GM21447 (cell line): ENCODE measurements around the gene CAMK1D.
"Not testable (repeated sequence)": the region's sequence is repeated elsewhere in the genome, so short reads cannot be mapped to it uniquely, and the experiment has no call there.

ENCODE experiments used
- ATAC-seq: cut with Tn5 transposase; IDR thresholded peaks from one replicate; pipeline ENCODE4 v1.9.1; 2021; ENCODE audit not compliant: unreplicated experiment

The CAMK1D gene

DNA sequence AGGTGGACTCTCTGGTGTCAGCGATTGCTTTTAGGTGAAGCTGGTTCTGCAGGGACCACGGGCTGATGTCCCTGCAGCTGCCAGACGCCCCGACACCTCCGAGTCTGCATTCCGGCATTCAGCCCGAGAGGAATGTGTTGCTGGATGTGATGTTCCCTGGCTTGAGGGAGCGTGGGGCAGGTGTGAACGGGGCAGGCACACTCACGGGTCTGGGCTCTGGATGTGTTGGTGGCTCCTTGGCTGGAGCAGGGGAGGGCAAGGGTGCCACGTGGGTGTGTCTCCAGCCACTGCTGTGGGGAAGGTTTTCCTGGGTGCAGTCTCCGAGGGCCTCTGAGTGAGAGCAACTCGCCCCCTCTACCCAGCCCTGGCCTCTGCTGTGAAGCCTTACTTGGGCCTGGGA, 140.5 kb downstream of the CAMK1D start:
- ATAC-seq = no peak

DNA sequence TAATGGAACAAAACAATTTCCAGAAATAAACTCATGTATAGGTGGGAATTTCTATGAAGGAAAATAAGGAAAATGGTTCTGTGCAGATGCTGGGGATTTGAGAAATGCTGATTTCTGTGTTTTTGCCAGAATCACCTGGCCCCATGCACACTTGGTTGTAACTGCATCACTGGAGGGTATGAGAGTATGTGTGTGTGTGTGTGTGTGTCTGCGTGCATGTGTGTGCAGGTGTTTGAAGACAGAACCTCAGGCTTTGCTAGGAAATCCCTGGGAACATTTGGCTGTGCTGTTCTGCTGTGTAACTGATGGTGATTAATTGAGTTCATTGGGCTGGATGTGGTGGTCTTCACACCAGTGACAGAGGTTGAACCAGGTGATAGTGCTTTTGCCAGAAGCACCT, 141.6 kb downstream of the CAMK1D start:
- no peak for ATAC-seq

DNA sequence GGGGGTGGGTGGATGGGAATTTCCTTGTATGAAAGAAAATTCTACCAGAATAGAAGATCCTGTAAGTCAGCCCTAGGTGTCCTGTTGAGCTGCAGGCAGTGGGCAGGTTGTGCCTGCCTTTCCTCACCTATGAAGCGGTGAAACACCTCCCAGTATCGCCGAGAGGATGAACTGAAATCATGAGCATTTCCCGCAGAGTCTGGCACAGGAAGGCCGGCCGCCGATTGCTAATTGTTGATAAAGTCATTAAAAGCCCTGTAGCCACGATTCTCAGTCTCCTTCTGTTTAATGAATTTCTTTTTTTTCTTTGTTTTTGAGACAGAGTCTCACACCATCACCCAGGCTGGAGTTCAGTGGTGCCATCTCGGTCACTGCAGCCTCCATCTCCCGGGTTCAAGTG, 142.1 kb downstream of the CAMK1D start:
- ATAC-seq = no peak

DNA sequence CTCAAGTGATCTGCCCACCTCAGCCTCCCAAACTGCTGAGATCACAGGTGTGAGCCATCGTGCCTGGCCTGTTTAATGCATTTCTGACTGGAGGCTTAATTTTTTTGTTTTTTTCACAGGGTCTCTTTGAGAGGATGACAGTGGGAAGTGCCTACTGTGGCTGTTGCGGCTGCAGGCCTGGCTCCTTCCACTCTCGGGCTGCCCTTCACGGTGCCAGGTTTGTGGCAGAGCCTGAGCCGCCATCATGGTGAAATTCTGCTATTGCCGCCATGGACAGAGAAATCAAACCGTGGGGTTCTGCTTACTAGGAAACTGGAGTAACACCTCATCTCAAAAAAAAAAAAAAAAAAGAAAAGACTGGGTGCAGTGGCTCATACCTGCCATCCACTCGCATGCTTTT, 142.7 kb downstream of the CAMK1D start:
- no peak for ATAC-seq

DNA sequence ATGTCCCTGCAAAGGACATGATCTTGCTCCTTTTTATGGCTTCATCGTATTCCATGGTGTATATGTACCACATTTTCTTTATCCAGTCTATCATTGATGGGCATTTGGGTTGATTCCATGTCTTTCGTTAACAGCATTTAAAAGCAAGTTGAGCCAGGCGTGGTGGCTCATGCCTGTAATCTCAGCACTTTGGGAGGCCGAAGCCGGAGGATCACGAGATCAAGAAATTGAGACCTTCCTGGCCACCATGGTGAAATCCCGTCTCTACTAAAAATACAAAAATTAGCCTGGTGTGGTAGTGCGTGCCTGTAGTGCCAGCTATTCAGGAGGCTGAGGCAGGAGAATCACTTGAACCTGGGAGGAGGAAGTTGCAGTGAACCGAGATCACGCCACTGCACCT, 147.7 kb downstream of the CAMK1D start:
- not testable (repeated sequence) for ATAC-seq

DNA sequence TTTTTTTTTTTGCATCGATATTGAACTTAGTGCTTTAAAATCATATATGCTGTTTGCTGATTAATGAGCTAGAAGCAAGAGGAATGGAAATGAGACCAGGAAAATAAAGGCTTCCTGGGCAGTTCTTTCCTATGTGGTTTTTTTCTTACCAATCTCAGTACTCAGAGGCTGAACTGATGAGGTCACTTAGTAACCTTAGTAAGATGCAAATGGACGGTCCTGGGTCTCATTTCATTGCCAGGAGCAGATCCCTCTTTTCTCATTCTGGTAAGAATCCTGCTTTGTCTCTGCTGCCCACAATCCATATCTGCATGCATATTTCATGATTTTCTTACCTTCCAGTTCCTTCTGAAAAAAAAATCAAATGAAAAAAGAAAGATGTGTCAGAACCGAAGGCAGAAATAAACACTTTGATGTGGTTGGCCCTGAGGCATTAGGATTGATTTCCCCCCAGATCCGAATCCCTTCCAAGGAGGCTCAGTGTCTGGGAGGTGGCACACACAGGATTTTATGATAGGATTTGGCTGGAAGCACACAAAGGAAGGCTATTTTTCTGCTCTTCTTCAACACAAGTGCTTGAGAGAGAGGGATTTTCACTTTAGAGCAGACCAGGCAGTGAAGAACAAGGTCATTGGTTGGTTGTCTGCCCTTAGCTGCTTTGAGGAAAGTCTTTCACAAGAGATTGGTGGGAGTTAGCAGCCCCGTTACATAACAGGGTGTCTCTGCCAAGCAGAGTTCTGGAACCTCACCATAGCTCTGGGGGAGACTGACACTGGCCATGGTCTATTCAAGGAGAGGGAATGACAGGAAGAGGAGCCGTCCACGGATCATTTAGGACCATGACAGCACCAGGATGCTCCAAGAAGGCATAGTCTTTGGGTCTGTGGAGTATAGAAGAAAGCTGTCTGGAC, 150.0 kb downstream of the CAMK1D start:
- no peak for ATAC-seq

DNA sequence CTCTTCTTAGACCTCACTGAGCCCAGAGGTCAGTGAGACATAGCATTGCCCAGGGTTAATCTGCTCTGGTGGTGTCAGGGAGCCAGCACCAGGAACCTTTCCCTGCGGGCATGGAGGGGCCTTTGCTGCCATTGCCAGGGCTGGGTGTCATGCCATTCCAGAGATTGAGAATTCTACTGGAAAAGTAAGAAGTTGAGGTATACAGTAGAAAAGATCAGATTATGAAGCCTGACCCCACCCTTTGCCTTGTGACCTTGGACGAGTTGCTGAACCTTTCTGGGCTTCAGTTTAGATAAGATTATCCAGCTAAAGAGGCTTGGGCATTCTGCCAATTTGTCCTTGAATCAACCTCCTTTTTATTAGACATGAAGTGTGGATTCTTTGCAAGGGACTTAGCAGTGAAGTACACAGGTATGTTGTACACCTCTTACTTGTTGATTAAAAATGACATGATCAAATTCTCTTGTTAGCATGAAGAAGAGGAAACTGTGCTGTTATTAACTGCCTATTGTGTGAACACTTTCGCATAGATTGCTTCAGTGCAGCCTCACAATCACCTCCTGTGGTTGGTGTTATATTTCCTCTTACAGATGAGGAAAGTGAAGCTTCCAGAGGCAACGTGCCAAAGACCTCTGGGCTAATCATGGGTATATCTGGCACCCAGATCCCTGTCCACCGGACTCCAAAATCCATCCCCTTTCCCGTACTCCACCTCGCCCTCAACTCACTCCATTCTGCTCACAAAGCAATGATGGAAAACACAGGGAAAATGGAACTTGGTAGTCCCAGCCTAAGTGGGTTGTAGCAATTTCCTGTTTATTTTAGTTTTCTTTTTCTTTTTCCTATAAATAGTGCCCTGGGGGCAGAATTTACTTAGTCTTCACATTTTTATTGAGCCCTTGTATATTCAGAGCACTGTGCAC, 151.3 kb downstream of the CAMK1D start:
- ATAC-seq = no peak

DNA sequence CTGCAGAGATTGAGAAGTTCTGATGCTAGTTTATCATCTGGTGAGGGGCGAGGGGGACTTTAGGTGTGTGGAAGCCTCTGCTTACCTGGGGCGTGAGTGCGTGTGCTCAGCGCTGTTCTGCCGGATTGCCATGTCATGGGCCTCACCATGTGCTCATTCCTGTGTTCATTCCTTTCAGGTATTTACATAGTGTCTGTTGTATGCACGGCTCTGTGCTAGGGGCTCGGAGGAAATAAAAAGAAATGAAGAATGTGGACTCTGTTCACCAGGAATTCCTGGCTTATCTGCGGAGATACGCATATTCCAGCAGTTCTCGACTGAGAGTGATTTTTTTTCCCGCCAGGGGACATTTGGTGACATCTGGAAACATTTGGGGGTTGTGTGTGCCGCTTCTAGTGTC, 152.0 kb downstream of the CAMK1D start:
- ATAC-seq = no peak

DNA sequence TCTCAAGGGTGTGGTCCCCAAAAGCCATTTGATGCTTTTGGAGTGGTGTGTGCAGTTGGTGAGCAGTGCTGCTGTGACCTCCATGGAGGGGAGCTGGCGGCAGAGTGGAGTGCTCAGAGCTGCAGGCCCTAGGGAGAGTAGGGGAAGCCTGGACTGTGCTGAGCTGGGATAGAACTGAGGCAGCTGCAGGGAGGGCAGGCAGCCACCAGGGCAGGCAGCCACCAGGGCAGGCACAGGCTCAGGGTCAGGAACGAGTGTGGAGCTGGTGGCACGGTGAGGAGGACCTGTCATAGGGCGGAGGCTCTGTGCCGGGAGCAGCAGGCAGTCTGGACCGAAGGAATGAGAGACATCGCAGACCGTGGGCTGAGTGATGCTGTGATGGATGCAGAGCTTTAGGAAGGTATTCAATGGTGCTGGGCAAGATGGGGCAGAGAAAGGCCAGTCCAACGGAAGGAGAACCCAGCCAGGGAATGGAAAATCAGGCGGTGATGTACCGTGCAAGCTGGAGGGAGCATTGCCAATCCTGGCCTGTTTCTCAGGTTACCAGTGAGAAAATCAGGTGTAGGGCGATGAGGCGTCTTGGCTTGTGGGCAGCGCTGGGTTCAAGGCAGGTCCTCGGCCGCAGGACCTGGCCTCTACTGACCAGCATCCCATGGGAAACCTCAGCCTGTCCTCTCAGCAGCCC, 152.6 kb downstream of the CAMK1D start:
- no peak for ATAC-seq

DNA sequence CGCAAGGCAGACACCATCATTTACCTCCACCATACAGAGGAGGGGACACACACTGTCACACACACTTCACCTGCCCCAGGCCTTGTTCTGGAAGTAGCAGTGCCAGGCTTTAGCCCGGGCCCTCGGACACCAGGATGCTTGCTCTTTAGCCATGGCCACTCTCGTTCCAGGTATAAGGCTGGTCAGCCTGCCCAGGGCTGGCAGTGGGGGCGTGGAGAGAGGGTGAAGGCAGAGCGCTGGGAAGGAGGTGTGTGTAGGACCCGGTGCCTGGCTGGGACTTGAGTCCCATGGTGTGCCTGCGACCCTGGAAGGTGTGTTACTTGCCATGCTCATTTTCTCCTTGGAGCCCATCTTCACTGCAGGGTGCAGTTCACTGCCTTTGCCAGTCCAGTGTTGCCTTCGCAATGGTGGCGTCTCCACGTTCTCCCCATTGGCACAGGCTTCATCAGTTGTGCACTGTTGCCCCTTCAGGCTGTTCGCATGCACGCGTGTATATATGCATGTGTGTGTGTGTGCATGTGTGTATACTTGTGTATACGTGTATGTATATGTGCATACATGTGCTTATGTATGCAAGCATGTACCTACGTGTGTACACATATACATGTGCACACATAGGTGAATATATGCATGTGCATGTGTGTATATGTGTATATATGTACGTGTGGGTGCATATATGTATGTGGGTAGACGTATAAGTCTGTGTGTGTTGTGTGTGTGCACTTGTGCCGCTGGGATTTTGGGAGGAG, 153.4 kb downstream of the CAMK1D start:
- ATAC-seq = no peak

DNA sequence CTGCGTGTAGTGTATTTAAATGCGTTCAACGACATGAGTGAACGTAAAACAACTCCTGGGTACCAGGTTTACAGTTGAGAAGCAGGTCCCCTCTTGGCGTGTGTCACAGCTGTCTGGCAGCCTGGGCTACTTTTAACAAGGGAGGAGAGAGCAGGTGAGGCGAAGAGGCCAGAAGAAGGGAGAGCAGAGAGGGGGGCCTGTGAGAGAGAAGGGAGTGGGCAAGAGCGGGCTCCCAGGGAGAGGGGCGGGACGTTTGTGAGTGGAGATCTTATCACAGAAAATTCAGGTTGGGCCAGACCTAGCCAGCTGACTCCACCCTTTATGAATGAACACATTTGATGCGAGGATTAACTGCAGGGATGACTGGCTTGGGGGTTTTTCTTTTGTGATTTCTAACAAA, 154.0 kb downstream of the CAMK1D start:
- no peak for ATAC-seq

DNA sequence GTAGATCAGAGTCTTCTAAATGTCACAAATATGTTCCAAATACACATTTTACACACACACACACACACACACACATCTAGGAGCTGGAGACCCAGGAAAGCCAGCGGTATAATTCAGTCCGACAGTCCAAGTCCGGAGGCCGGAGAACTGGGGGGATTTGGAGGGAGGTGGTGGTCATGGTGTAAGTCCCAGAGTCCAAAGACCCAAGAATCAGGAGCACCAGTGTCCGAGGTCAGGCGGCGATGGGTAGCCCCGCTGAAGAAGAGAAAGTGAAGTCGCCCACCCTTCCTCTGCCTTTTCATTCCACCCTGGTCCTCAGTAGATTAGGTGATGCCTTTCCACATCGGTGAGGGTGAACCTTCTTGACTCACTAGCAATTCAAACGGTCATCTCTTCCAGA, 154.8 kb downstream of the CAMK1D start:
- ATAC-seq = no peak

DNA sequence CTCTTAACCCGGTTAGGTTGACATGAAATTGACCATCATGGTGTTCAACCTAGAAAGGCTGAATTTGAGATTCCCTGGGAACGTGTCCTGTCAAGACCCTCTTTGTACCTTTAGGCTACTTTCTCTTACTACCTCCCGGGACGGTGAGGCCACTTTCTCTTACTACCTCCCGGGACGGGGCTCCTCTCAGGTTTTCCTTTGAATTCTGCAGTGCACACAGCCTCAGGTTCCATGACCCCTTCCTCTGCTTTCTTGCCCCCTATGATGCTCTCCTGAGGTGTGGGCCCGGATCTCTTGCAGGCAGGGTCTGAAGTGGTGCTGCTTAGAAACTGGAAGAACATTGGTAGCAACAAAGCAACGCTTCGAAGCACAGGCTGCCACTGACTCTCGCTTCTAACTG, 155.3 kb downstream of the CAMK1D start:
- no peak for ATAC-seq

DNA sequence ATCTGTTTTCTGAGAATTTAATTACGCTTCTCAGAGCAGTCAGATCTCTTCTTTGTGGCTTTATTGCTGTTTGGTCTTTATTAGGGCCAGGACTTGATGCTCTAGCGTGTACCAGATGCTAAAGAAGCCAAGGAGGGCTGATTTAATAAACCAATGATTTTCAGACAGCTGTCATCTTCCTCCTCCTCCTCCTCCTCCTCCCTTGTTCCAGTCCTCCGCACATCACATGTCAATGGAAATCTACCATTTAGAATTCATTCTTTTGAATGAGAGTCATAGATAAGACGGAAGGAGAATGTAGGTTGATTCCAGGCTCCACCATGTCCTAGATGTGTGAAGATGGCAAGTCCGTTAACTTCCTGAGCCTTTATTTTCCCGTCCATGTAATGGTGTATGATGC, 156.3 kb downstream of the CAMK1D start:
- ATAC-seq = no peak

DNA sequence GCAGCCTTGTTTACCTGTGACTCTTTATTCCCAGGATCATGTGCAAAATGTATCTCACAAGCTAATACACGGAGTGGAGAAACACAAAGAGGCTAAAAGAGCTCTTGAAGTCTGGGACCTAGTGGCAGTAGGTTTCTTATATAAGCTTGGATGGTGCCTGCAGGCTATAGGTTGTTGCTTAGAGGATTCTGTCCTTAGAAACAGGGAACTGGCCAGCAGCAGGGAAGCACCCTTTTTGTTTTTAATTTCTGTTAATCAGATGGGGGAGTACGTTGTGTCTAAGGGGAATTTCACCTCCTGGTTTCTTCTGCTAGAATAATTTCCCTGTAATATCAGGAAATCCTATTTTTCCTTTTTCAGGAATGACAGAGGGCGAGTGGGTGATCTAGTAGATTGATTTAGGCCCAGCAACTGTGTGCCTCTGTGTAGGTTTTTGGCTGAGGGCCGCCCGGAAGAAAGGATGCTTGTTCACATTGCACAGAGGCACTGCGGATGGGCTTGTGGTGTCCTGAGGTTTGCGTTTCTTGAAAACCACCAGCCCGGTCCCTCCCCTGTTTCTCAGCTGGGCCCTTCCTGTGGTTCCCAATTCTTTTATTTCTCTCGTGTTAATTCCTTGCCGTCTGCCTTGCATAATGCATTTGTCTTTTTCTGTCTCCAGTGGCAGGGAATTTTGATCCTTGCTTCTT, 158.0 kb downstream of the CAMK1D start:
- no peak for ATAC-seq

DNA sequence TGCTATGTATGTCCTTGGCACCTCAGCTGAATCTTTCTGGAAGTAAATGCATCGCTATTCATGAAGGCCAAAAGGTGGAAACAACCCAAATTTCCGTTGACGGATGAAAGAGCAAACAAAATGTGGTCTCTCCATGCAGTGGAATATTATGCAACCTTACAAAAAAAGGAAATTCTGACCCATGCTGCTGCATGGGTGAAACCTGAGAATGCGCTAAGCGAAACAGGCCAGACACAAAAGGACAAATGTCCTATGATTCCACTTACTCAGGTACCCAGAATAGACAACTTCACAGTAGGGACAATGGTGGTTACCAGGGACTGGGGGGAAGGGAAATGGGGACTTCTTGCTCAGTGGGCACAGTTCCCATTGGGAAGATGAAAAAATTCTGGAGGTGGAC, 158.8 kb downstream of the CAMK1D start:
- no peak for ATAC-seq

DNA sequence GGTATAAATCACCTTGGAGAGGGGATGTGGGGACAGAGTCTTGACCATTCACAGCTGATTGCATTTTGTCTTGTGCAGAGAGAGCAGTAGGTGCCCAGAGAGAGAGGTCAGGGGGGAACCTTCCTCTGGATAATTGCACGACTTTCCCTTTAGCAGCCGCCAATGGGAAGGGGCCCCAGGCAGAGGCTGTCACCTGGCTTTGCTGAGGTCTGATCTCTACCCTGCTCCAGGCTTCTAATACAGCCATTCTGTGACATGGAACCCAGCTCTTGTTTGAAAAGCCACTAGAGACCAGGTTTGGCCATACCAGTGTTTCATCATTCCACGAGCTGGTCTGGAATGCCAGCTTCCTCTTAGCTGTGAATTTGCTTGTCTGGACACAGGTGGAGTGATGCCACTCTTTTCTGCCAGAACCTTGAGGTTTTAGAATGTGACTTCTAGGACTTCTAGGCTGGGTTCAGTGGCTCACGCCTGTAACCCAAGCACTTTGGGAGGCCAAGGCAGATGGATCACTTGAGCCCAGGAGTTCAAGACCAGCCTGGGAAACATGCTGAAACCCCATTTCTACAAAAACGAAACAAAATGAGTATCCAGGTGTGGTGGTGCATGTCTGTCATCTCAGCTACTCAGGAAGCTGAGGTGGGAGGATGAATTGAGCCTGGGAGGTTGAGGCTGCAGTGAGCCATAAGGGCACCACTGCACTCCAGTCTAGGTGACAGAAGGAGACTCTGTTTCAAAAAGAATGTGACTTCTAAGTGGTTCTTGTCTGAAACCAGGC, 159.9 kb downstream of the CAMK1D start:
- no peak for ATAC-seq

DNA sequence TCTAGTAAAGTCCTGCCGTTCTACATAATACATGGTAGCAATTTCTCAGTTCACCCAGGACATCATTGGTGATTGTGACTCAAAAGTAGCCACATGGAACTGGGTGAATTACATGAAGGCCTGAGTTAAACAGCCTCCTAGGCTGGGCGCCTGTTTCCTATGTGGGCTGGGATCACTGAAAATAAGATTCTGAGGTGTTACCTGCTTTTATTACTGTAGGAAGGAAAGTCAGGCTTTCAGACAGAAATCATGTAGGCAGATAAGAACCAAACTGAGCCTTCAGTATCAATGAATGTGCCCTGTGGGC, 160.4 kb downstream of the CAMK1D start:
- no peak for ATAC-seq

DNA sequence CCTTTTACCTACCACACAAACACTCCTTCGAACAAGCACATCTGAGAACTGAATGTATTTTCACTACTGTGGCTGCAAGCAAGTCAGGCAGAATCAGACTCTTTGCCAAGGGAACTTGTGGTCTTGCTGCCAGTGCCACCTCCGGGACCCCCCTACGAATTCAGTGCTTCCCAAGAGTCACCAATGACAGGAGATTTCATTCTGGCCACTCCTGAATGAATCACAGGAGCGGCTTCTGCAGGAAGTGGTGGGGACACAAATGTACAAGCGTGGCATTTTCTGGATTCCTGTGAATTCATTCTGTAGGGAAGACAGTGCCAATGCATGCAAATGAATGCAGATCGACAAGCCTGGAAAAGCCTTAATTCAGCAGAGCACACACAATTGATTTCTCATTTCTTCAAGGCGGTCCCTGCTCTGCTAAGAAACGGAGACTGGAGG, 161.2 kb downstream of the CAMK1D start:
- no peak for ATAC-seq
